ENCODE measurements around the gene SEL1L3.

The SEL1L3 gene

DNA sequence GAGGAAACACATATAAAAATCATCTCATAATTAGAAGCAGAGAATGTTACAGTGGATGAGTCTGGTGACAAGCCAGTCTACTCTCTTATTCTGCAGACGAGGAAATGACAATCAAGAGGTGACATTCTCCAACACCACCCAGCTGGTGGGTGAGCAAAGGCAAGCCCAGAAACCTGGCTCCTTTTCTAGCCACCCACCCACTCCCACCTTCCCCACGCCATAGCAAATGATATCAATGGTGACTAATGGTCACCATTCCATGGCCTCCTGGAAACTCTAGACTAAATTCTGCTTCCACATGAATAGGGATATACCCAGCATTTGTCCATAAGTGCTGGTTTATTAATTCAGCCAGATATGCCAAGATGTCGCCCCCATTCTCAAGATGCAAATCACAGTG lies 10.7 kb downstream of the SEL1L3 start (continued):
- TF ChIP-seq, protein P1, sequence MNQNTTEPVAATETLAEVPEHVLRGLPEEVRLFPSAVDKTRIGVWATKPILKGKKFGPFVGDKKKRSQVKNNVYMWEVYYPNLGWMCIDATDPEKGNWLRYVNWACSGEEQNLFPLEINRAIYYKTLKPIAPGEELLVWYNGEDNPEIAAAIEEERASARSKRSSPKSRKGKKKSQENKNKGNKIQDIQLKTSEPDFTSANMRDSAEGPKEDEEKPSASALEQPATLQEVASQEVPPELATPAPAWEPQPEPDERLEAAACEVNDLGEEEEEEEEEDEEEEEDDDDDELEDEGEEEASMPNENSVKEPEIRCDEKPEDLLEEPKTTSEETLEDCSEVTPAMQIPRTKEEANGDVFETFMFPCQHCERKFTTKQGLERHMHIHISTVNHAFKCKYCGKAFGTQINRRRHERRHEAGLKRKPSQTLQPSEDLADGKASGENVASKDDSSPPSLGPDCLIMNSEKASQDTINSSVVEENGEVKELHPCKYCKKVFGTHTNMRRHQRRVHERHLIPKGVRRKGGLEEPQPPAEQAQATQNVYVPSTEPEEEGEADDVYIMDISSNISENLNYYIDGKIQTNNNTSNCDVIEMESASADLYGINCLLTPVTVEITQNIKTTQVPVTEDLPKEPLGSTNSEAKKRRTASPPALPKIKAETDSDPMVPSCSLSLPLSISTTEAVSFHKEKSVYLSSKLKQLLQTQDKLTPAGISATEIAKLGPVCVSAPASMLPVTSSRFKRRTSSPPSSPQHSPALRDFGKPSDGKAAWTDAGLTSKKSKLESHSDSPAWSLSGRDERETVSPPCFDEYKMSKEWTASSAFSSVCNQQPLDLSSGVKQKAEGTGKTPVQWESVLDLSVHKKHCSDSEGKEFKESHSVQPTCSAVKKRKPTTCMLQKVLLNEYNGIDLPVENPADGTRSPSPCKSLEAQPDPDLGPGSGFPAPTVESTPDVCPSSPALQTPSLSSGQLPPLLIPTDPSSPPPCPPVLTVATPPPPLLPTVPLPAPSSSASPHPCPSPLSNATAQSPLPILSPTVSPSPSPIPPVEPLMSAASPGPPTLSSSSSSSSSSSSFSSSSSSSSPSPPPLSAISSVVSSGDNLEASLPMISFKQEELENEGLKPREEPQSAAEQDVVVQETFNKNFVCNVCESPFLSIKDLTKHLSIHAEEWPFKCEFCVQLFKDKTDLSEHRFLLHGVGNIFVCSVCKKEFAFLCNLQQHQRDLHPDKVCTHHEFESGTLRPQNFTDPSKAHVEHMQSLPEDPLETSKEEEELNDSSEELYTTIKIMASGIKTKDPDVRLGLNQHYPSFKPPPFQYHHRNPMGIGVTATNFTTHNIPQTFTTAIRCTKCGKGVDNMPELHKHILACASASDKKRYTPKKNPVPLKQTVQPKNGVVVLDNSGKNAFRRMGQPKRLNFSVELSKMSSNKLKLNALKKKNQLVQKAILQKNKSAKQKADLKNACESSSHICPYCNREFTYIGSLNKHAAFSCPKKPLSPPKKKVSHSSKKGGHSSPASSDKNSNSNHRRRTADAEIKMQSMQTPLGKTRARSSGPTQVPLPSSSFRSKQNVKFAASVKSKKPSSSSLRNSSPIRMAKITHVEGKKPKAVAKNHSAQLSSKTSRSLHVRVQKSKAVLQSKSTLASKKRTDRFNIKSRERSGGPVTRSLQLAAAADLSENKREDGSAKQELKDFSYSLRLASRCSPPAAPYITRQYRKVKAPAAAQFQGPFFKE (tag by site-specific recombination; IDR thresholded peaks at IDR 0.05; ENCODE audit: borderline replicate concordance) = no peak

DNA sequence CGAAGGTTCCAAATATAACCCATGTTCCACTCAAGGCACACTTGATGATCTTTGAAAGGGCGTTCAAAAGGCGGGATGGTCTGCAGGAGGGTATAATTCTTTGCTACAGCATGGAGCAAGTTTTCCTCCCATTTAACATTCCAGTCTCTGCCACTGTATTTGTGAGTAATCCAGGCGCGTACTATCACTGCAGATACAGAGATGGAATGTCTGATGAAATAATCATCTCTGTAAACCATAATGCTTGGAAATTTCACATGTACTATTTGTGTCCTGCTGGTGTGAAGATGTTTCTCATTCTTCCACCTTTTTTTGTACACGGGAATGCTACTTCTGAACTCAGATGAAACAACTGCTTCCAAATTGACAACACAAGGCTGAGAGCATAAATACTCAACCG lies 15.5 kb downstream of the SEL1L3 start:
- CTCF ChIA-PET = interaction anchor here (0.7 kb wide), 1 partner anchor 835 kb away, joined by 5 read pairs; no protein-coding TSS in a partner anchor
- no peaks in the 10 kb centered on the region for H3K4me1 ChIP-seq (ENCODE audit: control insufficient read depth, insufficient read depth, low read length)
- H3K36me3 ChIP-seq (ENCODE audit: control insufficient read depth in 2 of 2, insufficient read depth in 1 of 2, low read length in 2 of 2) = peaks cover 0 to 13% of the 10 kb centered on the region in 2 experiments; a peak in 1 of 3 replicates
- H3K4me3 ChIP-seq (ENCODE audit: low read depth, low read length) = no peak overlapping the region
- no peak for TF ChIP-seq BCL11B (tag by site-specific recombination; IDR thresholded peaks at IDR 0.05; ENCODE audit: low read depth)
- no peak for TF ChIP-seq ZNF335 (tag by site-specific recombination; conservative IDR thresholded peaks at IDR 0.05)
- TF ChIP-seq ZNF341 (tag by site-specific recombination; IDR thresholded peaks at IDR 0.05; ENCODE audit: low read depth) = no peak
- TF ChIP-seq GLI4 (tag by site-specific recombination; IDR thresholded peaks at IDR 0.05) = no peak
- no peak for TF ChIP-seq ZNF223 (tag by site-specific recombination; IDR thresholded peaks at IDR 0.05)
- no peak for TF ChIP-seq ZNF214 (tag by site-specific recombination; IDR thresholded peaks at IDR 0.05; ENCODE audit: borderline replicate concordance)
- TF ChIP-seq, protein P2, sequence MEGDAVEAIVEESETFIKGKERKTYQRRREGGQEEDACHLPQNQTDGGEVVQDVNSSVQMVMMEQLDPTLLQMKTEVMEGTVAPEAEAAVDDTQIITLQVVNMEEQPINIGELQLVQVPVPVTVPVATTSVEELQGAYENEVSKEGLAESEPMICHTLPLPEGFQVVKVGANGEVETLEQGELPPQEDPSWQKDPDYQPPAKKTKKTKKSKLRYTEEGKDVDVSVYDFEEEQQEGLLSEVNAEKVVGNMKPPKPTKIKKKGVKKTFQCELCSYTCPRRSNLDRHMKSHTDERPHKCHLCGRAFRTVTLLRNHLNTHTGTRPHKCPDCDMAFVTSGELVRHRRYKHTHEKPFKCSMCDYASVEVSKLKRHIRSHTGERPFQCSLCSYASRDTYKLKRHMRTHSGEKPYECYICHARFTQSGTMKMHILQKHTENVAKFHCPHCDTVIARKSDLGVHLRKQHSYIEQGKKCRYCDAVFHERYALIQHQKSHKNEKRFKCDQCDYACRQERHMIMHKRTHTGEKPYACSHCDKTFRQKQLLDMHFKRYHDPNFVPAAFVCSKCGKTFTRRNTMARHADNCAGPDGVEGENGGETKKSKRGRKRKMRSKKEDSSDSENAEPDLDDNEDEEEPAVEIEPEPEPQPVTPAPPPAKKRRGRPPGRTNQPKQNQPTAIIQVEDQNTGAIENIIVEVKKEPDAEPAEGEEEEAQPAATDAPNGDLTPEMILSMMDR (tag by site-specific recombination; IDR thresholded peaks at IDR 0.05) = no peak
- TF ChIP-seq, protein P3, sequence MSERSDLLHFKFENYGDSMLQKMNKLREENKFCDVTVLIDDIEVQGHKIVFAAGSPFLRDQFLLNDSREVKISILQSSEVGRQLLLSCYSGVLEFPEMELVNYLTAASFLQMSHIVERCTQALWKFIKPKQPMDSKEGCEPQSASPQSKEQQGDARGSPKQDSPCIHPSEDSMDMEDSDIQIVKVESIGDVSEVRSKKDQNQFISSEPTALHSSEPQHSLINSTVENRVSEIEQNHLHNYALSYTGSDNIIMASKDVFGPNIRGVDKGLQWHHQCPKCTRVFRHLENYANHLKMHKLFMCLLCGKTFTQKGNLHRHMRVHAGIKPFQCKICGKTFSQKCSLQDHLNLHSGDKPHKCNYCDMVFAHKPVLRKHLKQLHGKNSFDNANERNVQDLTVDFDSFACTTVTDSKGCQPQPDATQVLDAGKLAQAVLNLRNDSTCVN (tag by site-specific recombination; optimal IDR thresholded peaks at IDR 0.05) = no peak
- no peak for TF ChIP-seq ZNF48 (tag by site-specific recombination; IDR thresholded peaks at IDR 0.05)
- TF ChIP-seq, protein P4, sequence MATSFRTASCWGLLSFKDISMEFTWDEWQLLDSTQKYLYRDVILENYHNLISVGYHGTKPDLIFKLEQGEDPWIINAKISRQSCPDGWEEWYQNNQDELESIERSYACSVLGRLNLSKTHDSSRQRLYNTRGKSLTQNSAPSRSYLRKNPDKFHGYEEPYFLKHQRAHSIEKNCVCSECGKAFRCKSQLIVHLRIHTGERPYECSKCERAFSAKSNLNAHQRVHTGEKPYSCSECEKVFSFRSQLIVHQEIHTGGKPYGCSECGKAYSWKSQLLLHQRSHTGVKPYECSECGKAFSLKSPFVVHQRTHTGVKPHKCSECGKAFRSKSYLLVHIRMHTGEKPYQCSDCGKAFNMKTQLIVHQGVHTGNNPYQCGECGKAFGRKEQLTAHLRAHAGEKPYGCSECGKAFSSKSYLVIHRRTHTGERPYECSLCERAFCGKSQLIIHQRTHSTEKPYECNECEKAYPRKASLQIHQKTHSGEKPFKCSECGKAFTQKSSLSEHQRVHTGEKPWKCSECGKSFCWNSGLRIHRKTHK (tag by site-specific recombination; IDR thresholded peaks at IDR 0.05) = no peak
- no peak for TF ChIP-seq ZNF544 (tag by site-specific recombination; IDR thresholded peaks at IDR 0.05)
- TF ChIP-seq, protein P5, sequence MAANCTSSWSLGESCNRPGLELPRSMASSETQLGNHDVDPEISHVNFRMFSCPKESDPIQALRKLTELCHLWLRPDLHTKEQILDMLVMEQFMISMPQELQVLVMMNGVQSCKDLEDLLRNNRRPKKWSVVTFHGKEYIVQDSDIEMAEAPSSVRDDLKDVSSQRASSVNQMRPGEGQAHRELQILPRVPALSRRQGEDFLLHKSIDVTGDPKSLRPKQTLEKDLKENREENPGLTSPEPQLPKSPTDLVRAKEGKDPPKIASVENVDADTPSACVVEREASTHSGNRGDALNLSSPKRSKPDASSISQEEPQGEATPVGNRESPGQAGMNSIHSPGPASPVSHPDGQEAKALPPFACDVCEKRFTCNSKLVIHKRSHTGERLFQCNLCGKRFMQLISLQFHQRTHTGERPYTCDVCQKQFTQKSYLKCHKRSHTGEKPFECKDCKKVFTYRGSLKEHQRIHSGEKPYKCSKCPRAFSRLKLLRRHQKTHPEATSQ (tag by site-specific recombination; IDR thresholded peaks at IDR 0.05) = no peak
- TF ChIP-seq, protein P1 (tag by site-specific recombination; IDR thresholded peaks at IDR 0.05; ENCODE audit: borderline replicate concordance) = no peak
- H3K27ac ChIP-seq (ENCODE audit: extremely low read depth, low read depth, low read length) = no peak overlapping the region
- no peaks in the 10 kb centered on the region for H3K9me3 ChIP-seq (ENCODE audit: control insufficient read depth, insufficient read depth, low read depth, low read length)
- POLR2A ChIA-PET = no interaction called here
